OCI-LY7 (cell line): ENCODE results near the gene AP1B1. TPM values are rescaled to one million over a fixed set of nuclear protein-coding genes. Genes with fewer than 3 reads are reported as not detected.

ENCODE experiments used
- BruUV-seq: library from RNA; stranded (reverse); fragments of 400-500 nt; replicated peaks from 2 replicates; lab custom pipeline; 2021; lab: Mats Ljungman, UMichigan
- CTCF ChIA-PET: fragments of 300-600 bp; sonication (Branson Sonifier 250); formaldehyde crosslinking; loops from one replicate; lab custom pipeline; 2022; ENCODE audit warnings: antibody characterized with exemption; ENCODE audit not compliant: unreplicated experiment; lab: Charles Lee
- POLR2A ChIA-PET: fragments of 300-600 bp; sonication (Branson Sonifier 250); formaldehyde crosslinking; loops from one replicate; lab custom pipeline; 2022; ENCODE audit warnings: antibody characterized with exemption; lab: Charles Lee
- DNase-seq: peaks from one replicate; pipeline ENCODE4 v3.0.0-alpha.2; 2015; ENCODE audit warnings: low spot score
- H2AFZ ChIP-seq: fragments of 200-600 bp; sonication (generic), shearing (Covaris generic); 2 replicates; pipeline ENCODE4 v1.6.1; 2014; ENCODE audit warnings: mild to moderate bottlenecking, antibody characterized with exemption, low read length, moderate library complexity
- H3K27ac ChIP-seq: fragments of 200-600 bp; sonication (generic); 2 replicates; pipeline ENCODE4 v1.5.1; 2014; ENCODE audit warnings: mixed run types, low read depth, mild to moderate bottlenecking, moderate library complexity, low read length, inconsistent platforms; ENCODE audit not compliant: poor library complexity, severe bottlenecking
- H3K36me3 ChIP-seq: fragments of 200-600 bp; sonication (generic); 2 replicates; pipeline ENCODE4 v1.6.1; 2014; ENCODE audit warnings: mild to moderate bottlenecking, antibody characterized with exemption, low read length, moderate library complexity, mixed read lengths; ENCODE audit not compliant: insufficient read depth
- H3K4me1 ChIP-seq: fragments of 200-600 bp; sonication (generic); 2 replicates; pipeline ENCODE4 v1.5.1; 2014; ENCODE audit warnings: mild to moderate bottlenecking, low read length; ENCODE audit not compliant: insufficient read depth, poor library complexity, severe bottlenecking
- H3K4me2 ChIP-seq: fragments of 200-600 bp; sonication (generic); 2 replicates; pipeline ENCODE4 v1.6.1; 2014; ENCODE audit warnings: mild to moderate bottlenecking, low read length
- H3K4me3 ChIP-seq: fragments of 200-600 bp; sonication (generic); 2 replicates; pipeline ENCODE4 v1.5.1; 2014; ENCODE audit warnings: mild to moderate bottlenecking, low read depth, low read length; ENCODE audit not compliant: poor library complexity, severe bottlenecking
- H3K79me2 ChIP-seq: fragments of 200-600 bp; sonication (generic); 2 replicates; pipeline ENCODE4 v1.6.1; 2016; ENCODE audit warnings: low read depth, mild to moderate bottlenecking, low read length, moderate library complexity, mixed read lengths; ENCODE audit not compliant: insufficient read depth
- H3K9me2 ChIP-seq: fragments of 200-600 bp; sonication (generic); 2 replicates; pipeline ENCODE4 v1.6.1; 2016; ENCODE audit warnings: mild to moderate bottlenecking, low read length, mixed read lengths; ENCODE audit not compliant: insufficient read depth
- H3K9me3 ChIP-seq: fragments of 200-600 bp; sonication (generic); 2 replicates; pipeline ENCODE4 v1.6.1; 2014; ENCODE audit warnings: mild to moderate bottlenecking, mixed run types, low read length, mixed read lengths
- H4K20me1 ChIP-seq: fragments of 200-600 bp; sonication (generic); 2 replicates; pipeline ENCODE4 v1.6.1; 2014; ENCODE audit warnings: mild to moderate bottlenecking, antibody characterized with exemption, low read length, moderate library complexity, mixed read lengths; ENCODE audit not compliant: insufficient read depth
- EZH2phosphoT487 ChIP-seq: fragments of 200-600 bp; sonication (generic); IDR thresholded peaks from 2 replicates; pipeline ENCODE4 v1.6.1; 2018; ENCODE audit warnings: low read depth, borderline replicate concordance, mild to moderate bottlenecking, mixed run types, antibody characterized with exemption, low read length, moderate library complexity, mixed read lengths
- intact Hi-C: fragments of 100-400 bp; cut with micrococcal nuclease; formaldehyde crosslinking; loops from one replicate; pipeline ENCODE4 v1.10.0; 2022; ENCODE audit not compliant: unreplicated experiment
- total RNA-seq, 2 experiments: library from RNA; depleted of rRNA in 1 of 2; stranded (reverse); fragments of >200 nt in 1 of 2; shearing (Covaris generic) in 1 of 2; gene quantifications; 2 replicates each; pipeline ENCODE4 v1.2.3, GENCODE V29; 2014 to 2022
- TF ChIP-seq, protein P1 (sequence below): fragments of 200-600 bp; sonication (generic); conservative IDR thresholded peaks from 2 replicates; pipeline ENCODE4 v1.5.1; 2014; ENCODE audit warnings: mild to moderate bottlenecking, antibody characterized with exemption, low read length, moderate library complexity, mixed read lengths

Gene AP1B1
- total RNA-seq, 2 experiments from 2014 or later: 111 to 156 TPM

DNA sequence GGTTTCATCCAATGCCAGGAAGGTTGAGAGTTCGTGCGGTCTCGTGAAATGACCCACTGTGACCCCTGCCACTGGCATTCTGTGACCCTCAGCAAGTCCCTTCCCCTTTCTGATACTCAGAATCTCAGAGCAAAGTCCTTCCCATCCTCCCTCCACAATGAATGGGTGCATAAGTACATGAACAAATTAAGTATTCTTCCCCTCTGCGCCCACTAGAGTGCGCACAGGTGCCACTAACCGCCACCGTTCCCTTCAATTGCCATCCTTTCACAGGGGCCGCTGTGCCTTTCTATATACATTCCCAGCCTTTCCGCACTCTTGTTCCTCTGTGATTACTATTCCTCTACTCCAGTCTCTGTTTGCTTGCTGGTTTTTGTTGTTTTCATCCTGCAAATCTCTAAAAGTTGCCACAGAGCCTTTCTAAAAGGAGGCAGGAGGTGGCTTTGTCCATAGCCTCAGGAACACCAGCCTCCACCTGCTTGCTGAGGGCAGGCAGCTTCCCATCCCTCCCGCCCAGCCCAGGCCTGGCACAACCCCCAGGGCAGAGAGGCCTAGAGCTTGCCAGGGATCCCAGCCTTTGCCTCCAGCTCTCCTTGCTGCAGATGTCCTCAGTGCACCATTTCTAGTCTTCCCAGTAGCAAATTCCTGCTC is 6.7 kb upstream of the AP1B1 start:
- Histone ChIP-seq H3K9me2 (no peaks in the 10 kb centered on the region), H3K4me1 (peaks cover 36% of the 10 kb centered on the region), H2AFZ (no peak overlapping the region), H4K20me1 (no peaks in the 10 kb centered on the region), H3K4me3 (no peak overlapping the region), H3K79me2 (no peaks in the 10 kb centered on the region), H3K27ac (no peak overlapping the region), H3K36me3 (no peaks in the 10 kb centered on the region), H3K4me2 (no peak overlapping the region), H3K9me3 (no peaks in the 10 kb centered on the region)
- CTCF ChIA-PET: interaction anchor here (0.6 kb wide), 1 partner anchor 45 kb away, joined by 13 read pairs; no protein-coding TSS in a partner anchor
- peak; percentile 82 for DNase-seq
- TF ChIP-seq EZH2phosphoT487: no peak
- TF ChIP-seq, protein P1, sequence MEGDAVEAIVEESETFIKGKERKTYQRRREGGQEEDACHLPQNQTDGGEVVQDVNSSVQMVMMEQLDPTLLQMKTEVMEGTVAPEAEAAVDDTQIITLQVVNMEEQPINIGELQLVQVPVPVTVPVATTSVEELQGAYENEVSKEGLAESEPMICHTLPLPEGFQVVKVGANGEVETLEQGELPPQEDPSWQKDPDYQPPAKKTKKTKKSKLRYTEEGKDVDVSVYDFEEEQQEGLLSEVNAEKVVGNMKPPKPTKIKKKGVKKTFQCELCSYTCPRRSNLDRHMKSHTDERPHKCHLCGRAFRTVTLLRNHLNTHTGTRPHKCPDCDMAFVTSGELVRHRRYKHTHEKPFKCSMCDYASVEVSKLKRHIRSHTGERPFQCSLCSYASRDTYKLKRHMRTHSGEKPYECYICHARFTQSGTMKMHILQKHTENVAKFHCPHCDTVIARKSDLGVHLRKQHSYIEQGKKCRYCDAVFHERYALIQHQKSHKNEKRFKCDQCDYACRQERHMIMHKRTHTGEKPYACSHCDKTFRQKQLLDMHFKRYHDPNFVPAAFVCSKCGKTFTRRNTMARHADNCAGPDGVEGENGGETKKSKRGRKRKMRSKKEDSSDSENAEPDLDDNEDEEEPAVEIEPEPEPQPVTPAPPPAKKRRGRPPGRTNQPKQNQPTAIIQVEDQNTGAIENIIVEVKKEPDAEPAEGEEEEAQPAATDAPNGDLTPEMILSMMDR: peak; percentile 95
- no TSS peak for BruUV-seq
- POLR2A ChIA-PET: no interaction called here
- intact Hi-C loops: loop anchor here (1.0 to 5.0 kb wide), 3 partner anchors 77 to 612 kb away; no protein-coding TSS in a partner anchor

DNA sequence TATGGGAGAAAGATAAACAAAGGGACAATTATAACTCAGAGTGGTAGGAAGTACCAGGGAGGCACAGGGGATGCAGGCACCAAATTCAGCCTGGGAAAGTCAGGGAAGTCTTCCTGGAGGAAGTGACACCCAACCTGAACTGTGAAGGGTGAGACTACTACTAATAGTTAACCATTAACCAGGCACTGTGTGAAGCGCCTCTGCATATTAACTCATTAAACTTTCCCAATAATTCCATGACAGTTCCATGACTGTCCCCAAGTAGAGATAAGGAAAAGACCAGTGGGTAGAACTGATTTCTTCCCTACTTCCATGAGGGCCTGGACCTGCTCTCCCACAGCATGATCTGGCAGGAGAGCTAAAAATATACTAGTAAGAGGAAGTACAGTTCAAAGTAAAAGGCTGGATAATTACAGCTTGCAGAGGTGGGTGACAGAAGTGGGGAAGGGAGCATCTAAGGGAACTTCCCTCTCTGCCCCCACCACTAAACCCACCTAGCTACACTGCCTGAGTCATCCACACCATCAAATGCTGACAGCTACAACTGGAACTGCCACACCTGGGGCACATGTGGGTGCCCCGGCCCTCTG is 4.7 kb upstream of the AP1B1 start:
- H3K4me2 ChIP-seq: peak overlapping the region; percentile 13

More for the DNA sequence above, 4.7 kb upstream of the AP1B1 start:
- Histone ChIP-seq H3K4me1 (peaks cover 44% of the 10 kb centered on the region), H3K9me3 (no peaks in the 10 kb centered on the region), H3K27ac (peak overlapping the region; percentile 21), H3K4me3 (no peak overlapping the region), H4K20me1 (no peaks in the 10 kb centered on the region), H3K36me3 (no peaks in the 10 kb centered on the region), H3K79me2 (peaks cover 2% of the 10 kb centered on the region), H2AFZ (peak overlapping the region; percentile 26; the same call in 1 of the 2 replicates), H3K9me2 (no peaks in the 10 kb centered on the region)
- TF ChIP-seq, protein P1: no peak
- no peak for TF ChIP-seq EZH2phosphoT487
- intact Hi-C loops: no loop called here
- no TSS peak for BruUV-seq
- ChIA-PET POLR2A (interaction anchor here (0.7 to 1.6 kb wide), 2 partner anchors 23 to 375 kb away, joined by 3 to 4 read pairs; no protein-coding TSS in a partner anchor), CTCF (no interaction called here)
- peak; percentile 37 for DNase-seq
